Stimulated activated CD8-positive, alpha-beta memory T cell treated with anti-CD3 and anti-CD28 coated beads, Interleukin-4, amount 100 ng/mL, for 1 hour (primary cell): ENCODE data around the gene HAUS3.
A peak's percentile ranks its signal among the peaks of the same experiment; 100 is the strongest.
"Not testable (repeated sequence)": the region's sequence is repeated elsewhere in the genome, so short reads cannot be mapped to it uniquely, and the experiment has no call there.

Source experiments
- DNase-seq, 2 donors: peaks; one replicate each; pipeline ENCODE4 v3.0.0-alpha.2; 2020; ENCODE audit warnings: low read depth in 2 of 2, low spot score in 1 of 2

Gene HAUS3

GRCh38 chr4:2231082-2231481, 10.8 kb downstream of the HAUS3 start:
- DNase-seq = no peak

- DNase-seq = no peak
Measured at GRCh38 chr4:2226261-2226660, 15.7 kb downstream of the HAUS3 start.

DNA sequence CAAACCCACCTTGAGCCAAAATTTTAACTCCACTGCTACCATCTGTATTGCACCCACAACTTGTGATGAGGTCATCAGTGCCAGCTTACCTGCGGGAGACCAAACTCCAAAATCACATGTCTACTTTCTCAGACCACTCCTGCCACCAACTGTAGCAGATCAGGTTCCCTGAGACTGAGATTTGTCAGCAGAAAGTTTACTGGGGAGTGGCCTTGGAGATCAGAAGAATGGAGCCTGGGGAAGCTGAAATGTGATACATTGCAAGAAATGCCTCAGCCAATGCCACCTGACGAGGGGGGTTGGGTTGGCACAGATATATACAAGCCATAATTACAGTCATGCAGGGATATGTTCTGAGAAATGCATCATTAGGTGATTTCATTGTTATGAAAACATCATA, 19.1 kb downstream of the HAUS3 start:
- no peak for DNase-seq

DNA sequence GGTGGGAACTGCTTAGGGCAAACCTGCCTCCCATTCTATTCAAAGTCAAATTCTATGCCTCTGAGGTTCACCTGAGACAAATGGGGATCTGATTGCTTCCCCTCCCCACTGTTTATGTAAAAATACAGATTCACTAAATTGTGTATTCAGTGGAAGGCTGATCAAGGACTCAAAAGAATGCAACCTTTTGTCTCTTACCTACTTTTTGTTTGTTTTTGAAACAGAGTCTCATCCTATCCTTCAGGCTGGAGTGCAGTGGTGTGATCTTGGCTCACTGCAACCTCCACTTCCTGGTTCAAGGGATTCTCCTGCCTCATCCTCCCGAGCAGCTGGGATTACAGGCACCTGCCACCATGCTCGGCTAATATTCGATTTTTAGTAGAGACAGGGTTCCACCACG, 20.5 kb downstream of the HAUS3 start:
- not testable (repeated sequence) for DNase-seq

DNA sequence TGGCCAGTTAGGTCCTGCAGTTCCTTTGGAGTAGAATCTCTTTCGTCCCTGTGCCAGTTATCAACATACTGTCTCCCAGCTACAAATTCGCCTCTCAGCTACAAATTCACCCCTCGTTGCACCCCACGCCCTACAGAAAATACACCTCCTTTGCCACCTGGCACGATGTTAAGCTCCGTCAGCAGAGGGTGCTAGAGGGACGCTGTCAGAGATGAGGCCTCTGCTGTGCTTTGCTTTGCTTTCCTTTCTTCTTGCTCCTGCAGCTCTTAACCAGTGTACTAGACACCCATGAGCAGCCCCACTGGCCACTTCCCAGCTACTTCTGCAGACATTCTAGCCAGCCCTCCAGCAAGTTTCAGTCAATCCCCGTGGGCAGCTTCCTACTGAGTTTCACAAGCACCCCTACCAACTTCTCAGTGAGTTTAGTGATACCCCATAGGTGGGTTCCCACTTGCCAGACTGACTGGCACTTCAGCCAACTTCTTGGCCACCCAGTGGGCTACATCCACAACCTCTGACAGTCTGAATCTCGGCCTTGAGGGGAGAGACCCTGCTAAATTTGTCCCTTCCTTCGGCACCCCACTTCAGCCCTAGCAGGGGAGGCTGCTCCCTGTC, 21.8 kb downstream of the HAUS3 start:
- peak; percentile 58 to 66 for DNase-seq

DNA sequence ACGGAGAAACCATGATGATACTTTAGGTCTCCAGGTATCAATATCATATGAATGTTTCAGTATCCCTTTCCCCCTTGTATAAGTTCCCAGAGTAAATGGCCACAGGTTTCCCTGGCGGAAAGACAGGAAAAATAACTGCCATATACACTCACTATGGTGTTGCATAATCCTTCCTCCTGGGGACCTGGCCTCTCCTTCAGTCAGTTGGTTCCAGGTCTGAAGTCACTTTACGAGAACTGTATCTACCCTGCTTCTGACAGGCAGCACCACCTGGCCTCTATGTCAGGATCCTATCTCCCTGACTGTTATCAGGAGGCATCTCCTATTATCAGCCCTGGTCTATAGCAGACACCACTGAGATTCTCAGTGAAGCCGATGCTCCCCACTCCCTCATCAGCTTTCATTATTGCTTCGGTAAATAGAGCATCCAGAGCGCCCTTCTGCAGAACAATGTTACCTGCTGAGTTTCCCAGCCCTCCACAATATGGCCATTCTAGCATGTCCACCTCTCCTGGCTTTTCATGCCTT, 22.6 kb downstream of the HAUS3 start:
- DNase-seq = no peak

- DNase-seq = no peak
Measured at GRCh38 chr4:2218436-2218835, 23.5 kb downstream of the HAUS3 start.

- DNase-seq = no peak
Measured at GRCh38 chr4:2217726-2218125, 24.2 kb downstream of the HAUS3 start.

DNA sequence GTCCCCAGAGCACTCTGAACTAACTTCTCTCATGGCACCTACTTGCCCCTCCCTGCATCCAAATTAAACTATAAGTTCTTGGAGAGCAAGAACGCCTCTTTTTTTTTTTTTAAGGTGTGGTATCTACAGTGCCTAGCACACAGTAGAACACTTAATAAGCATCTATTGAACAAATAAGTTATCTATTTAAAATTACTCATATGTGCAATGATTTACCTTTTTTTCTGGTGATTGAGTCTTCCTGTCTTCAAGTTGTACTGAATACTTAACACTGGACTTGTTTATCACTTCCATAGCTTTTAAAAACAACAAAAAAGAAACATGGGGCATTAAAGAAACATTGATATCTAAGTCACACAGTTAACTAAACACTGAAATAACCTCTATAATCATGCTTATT, 29.1 kb downstream of the HAUS3 start:
- DNase-seq = no peak

DNA sequence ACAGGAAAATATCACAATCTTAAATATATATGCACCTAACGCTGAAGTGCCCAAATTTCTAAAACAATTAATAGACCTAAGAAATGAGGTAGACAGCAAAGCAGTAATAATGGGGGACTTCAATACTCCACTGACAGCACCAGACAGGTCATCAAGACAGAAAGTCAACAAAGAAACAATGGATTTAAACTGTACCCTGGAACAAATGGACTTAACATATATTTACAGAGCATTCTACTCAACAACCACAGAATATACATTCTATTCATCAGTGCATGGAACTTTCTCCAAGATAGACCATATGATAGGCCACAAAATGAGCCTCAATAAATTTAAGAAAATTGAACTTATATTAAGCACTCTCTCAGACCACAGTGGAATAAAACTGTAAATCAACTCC, 39.1 kb downstream of the HAUS3 start:
- not testable (repeated sequence) for DNase-seq

DNA sequence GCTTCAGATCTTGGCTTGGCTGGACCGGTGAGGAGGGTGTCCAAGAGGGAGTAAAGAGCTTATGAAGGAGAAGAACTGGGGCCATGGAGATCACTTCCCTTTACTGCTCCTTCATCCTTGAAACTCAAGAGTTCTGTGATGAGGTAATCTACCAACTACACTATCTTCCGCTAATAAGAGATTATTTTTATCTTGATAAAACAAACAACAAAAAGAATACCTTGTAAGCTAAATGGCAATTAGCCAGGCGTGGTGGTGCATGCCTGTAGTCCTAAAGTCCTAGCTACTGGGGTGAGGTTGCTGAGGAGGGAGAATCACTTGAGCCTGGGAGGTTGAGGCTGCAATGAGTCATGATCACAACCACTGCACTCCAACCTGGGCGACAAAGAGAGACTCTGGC, 47.4 kb downstream of the HAUS3 start:
- DNase-seq = no peak

DNA sequence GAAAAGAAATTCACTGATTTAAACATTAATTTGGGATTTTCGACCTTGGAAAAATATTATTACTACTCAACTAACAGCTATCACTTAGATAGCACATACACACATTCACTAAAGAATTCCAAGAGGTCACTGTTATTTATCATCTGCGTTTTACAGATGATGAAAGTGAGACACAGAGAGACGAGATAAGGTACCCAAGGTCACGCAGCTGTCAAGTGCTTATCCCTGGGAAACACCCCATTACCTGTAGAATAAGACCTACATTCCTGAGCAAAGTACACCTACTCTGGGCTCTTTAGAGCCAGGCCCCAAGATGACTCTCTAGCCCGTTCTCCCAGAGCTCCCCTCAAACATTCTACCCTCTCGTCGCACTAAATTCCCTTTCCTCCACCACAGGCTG, 48.6 kb downstream of the HAUS3 start:
- DNase-seq = no peak

- no peak for DNase-seq
Measured at GRCh38 chr4:2186865-2187172, 55.1 kb downstream of the HAUS3 start.

DNA sequence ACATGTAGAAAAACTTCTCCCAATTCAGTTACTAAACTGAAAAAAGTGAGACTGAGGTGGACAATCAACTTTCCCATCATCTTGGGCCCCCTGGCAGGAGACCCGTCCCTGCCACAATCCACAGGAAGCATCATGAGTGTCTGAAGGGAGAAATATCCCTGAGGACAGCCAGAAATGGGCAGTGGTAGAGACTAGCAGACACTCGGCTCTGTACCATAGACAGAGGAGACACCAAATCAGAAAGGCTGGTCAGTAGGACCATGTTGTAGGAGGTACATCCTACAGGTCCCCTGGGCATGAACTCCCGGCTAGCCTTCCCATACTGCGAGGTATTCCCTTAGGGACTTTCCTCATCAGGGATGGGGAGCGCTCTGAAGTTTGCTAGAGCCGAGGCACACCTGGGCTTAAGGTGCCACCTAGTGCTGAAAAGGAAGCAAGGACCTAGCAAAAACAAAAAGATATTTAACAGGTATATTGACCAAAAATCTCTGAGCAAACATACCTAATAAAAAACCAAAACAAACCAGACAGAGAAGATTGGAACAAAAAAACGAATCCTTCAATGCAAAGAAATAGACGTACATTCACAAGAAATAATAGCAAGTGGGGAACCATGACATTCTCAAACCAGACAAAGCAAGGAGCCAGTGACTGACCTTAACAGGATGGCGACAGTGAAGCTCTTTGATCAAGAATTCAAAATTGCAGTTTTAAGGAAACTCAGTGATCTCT, 55.6 kb downstream of the HAUS3 start:
- no peak for DNase-seq

DNA sequence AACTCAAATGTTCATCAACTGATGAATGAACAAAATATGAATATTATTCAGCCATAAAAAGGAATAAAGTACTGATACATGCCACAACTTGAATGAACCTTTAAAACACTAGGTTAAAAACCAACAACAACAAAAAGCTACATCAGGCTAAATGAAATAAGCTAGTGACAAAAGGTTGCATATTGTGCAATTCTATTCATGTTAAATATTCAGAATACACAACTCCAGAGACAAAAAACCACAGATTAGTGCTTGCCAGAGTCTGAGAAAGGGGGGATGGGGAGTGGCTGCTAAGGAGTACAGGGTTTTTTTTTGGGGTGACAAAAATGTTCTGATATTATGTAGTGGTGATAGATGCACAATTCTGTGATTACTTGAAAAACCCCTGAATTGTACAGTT, 58.5 kb downstream of the HAUS3 start:
- DNase-seq = no peak

GRCh38 chr4:2182994-2183393, 58.9 kb downstream of the HAUS3 start:
- no peak for DNase-seq

- no peak for DNase-seq
Measured at GRCh38 chr4:2180410-2180809, 61.5 kb downstream of the HAUS3 start.

DNA sequence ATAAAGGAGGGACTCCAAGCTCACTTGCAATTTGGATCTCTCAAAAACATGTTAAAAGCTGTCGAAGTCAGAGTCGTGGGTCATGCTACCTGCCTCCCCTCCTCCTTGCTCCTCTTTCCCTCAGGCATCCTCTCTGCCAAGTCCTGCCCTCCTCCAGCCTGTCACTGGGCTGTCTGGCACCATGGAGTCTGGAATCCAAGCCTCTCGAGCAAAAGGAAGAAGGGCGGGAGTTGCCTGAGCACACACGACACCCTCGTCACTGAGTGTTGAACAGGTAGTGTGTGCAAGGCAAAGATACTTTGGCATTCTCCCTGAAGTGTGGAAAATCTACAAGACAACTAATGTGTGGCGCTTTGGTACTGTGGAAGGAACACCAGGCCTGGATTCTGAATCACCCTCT, 62.2 kb downstream of the HAUS3 start:
- no peak for DNase-seq

DNA sequence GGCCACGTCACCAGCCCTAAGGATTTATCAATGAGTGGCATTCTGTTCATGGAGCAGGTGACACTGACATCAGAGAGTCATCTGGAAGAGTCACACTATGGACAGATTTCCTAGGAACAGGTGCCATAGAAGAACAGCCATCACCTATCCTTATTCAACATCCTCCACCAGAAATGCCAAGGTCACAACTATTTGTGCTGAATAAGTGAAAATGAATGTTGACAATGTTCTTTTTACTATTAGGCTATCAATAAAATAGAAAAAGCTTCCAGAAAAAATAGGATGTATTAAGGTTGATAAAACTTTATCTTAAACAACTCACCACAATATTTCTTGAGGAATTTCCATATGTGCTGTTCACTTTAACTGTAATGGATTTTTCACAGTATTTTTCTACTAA, 62.9 kb downstream of the HAUS3 start:
- DNase-seq = no peak
